ENCODE data around the gene CREB5. TPM values are rescaled to one million over a fixed set of nuclear protein-coding genes. Genes with fewer than 3 reads are reported as not detected.

CREB5 gene
- total and polyA plus RNA-seq, 2 of the 8 experiments (the other 6 are each of a cell fraction or from before 2014, with no cell fraction given) = 2.4 to 2.7 TPM

DNA sequence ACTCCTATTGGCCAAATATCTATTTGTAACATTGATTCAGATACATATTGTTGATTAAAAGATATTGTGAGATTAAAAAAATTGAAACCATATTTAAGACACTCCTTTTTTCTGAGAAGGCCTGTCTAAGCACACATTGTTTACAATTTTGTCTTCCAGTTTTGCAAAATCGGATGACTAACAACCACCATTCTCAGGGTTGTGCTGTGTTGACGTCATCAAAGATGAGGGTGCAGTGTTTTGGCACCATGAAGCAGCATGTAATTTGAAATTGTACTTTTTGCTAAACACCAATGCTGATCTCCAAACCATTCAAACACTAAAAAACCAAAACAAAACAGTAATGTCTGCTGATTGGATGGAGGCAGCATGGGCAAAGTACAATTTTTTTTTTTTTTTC lies 7.4 kb downstream of the CREB5 start:
- H2AK5ac ChIP-seq (ENCODE audit: low read depth, low read length) = no peak overlapping the region
- no peak overlapping the region for H2AFZ ChIP-seq (ENCODE audit: low read length)
- H3K56ac ChIP-seq (replicated peaks; ENCODE audit: insufficient read length, low read depth, low read length) = no peak overlapping the region
- no peak overlapping the region for H2BK20ac ChIP-seq (ENCODE audit: low read length)
- no peak for TF ChIP-seq JUND (IDR thresholded peaks at IDR 0.05; ENCODE audit: low read length)
- TF ChIP-seq SP2 (IDR thresholded peaks at IDR 0.05; ENCODE audit: low read length) = no peak
- no peak for TF ChIP-seq TAF1 (IDR thresholded peaks at IDR 0.05; ENCODE audit: low read depth, low read length)
- TF ChIP-seq, protein P1, sequence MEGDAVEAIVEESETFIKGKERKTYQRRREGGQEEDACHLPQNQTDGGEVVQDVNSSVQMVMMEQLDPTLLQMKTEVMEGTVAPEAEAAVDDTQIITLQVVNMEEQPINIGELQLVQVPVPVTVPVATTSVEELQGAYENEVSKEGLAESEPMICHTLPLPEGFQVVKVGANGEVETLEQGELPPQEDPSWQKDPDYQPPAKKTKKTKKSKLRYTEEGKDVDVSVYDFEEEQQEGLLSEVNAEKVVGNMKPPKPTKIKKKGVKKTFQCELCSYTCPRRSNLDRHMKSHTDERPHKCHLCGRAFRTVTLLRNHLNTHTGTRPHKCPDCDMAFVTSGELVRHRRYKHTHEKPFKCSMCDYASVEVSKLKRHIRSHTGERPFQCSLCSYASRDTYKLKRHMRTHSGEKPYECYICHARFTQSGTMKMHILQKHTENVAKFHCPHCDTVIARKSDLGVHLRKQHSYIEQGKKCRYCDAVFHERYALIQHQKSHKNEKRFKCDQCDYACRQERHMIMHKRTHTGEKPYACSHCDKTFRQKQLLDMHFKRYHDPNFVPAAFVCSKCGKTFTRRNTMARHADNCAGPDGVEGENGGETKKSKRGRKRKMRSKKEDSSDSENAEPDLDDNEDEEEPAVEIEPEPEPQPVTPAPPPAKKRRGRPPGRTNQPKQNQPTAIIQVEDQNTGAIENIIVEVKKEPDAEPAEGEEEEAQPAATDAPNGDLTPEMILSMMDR (IDR thresholded peaks at IDR 0.05; ENCODE audit: control extremely low read depth in 1 of 3, insufficient read depth in 1 of 3, low read depth in 1 of 3, low read length in 3 of 3) = no peak
- no peak for TF ChIP-seq YY1 (IDR thresholded peaks at IDR 0.05; ENCODE audit: low read depth, low read length)
- TF ChIP-seq, protein P2, sequence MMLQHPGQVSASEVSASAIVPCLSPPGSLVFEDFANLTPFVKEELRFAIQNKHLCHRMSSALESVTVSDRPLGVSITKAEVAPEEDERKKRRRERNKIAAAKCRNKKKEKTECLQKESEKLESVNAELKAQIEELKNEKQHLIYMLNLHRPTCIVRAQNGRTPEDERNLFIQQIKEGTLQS (IDR thresholded peaks at IDR 0.05; ENCODE audit: insufficient read depth, low read depth, low read length) = no peak
- TF ChIP-seq HDAC2 (IDR thresholded peaks at IDR 0.05; ENCODE audit: borderline replicate concordance in 1 of 2, low read depth in 2 of 2, low read length in 2 of 2) = no peak
- TF ChIP-seq RXRA (IDR thresholded peaks at IDR 0.05; ENCODE audit: insufficient read depth, low read depth, low read length) = no peak
- no peak for TF ChIP-seq NANOG (IDR thresholded peaks at IDR 0.05; ENCODE audit: insufficient read depth, low read depth, low read length, poor library complexity, severe bottlenecking)
- no peak for TF ChIP-seq BCL11A (IDR thresholded peaks at IDR 0.05; ENCODE audit: low read depth in 2 of 2, low read length in 2 of 2)
- no peak for TF ChIP-seq TBP (IDR thresholded peaks at IDR 0.05; ENCODE audit: low read depth, low read length)
- no peak for TF ChIP-seq POU5F1 (IDR thresholded peaks at IDR 0.05; ENCODE audit: low read depth, low read length)
- H3K9me3 ChIP-seq (ENCODE audit: insufficient read depth in 2 of 2, low read depth in 1 of 2, low read length in 1 of 2) = no peaks in the 10 kb centered on the region
- no peak for FAIRE-seq
- no peaks in the 10 kb centered on the region for H3K79me2 ChIP-seq (ENCODE audit: control insufficient read depth in 1 of 2, insufficient read depth in 2 of 2, low read length in 2 of 2)
- no peaks in the 10 kb centered on the region for H3K36me3 ChIP-seq (ENCODE audit: control insufficient read depth in 2 of 4, insufficient read depth in 4 of 4, low read length in 3 of 4)
- no peak overlapping the region for H4K8ac ChIP-seq (ENCODE audit: extremely low read depth, insufficient read depth, low read length)
- no peak overlapping the region for H3K23ac ChIP-seq (ENCODE audit: insufficient read length)
- no peaks in the 10 kb centered on the region for H3K23me2 ChIP-seq (ENCODE audit: low read depth, low read length)
- 91% methylated on average over 2 of the region's 2 CpGs; no CpG with 5 or more reads in 1 of the 2 experiments for WGBS, 2 experiments (ENCODE audit: extremely low coverage in 1 of 2, insufficient coverage in 1 of 2, insufficient read length in 1 of 2, insufficient replicate concordance in 2 of 2, low coverage in 1 of 2, low lambda C conversion rate in 2 of 2, missing lambda C conversion rate in 1 of 2)
- H4K91ac ChIP-seq (replicated peaks; ENCODE audit: insufficient read length, low read length) = no peak overlapping the region
- H3K27ac ChIP-seq (ENCODE audit: low read depth, low read length) = no peak overlapping the region
- H3K4me1 ChIP-seq (replicated peaks in 1 of 4; ENCODE audit: control insufficient read depth in 3 of 4, insufficient read depth in 4 of 4, low read length in 3 of 4) = no peaks in the 10 kb centered on the region
- H4K20me1 ChIP-seq (replicated peaks in 1 of 2; ENCODE audit: control insufficient read depth in 1 of 2, insufficient read depth in 2 of 2, low read length in 2 of 2) = no peaks in the 10 kb centered on the region
- no peak overlapping the region for H2BK120ac ChIP-seq (replicated peaks; ENCODE audit: low read depth, low read length)
- no peak overlapping the region for H2BK5ac ChIP-seq (ENCODE audit: low read depth, low read length)
- DNase-seq (ENCODE audit: low read depth in 1 of 2, low spot score in 2 of 2) = no peak
- no peak overlapping the region for H3K9ac ChIP-seq (replicated peaks in 1 of 4; ENCODE audit: extremely low read depth in 1 of 4, low read depth in 3 of 4, low read length in 3 of 4)
- H3K14ac ChIP-seq (ENCODE audit: insufficient read length) = no peak overlapping the region
- H3K27me3 ChIP-seq (replicated peaks in 1 of 4; ENCODE audit: control insufficient read depth in 3 of 4, extremely low read depth in 1 of 4, insufficient read depth in 3 of 4, low read length in 3 of 4) = no peaks in the 10 kb centered on the region
- no peak overlapping the region for H3K4me3 ChIP-seq (ENCODE audit: extremely low read depth in 1 of 4, insufficient read depth in 2 of 4, low read depth in 3 of 4, low read length in 4 of 4)
- no peak overlapping the region for H3K4me2 ChIP-seq (ENCODE audit: insufficient read depth in 1 of 2, low read depth in 2 of 2, low read length in 2 of 2)
- H3K18ac ChIP-seq (ENCODE audit: extremely low read depth, low read length) = no peak overlapping the region
- ChIA-PET CTCF (ENCODE audit: partially characterized antibody) (no interaction called here), POLR2A (ENCODE audit: partially characterized antibody) (no interaction called here)
- H2BK12ac ChIP-seq (ENCODE audit: low read depth, low read length) = no peak overlapping the region
- H2BK15ac ChIP-seq (ENCODE audit: low read length) = no peak overlapping the region
- H3K4ac ChIP-seq (replicated peaks; ENCODE audit: insufficient read length, low read depth, low read length) = no peak overlapping the region
- H4K5ac ChIP-seq (ENCODE audit: insufficient read length, low read depth, low read length) = no peak overlapping the region
- H3K79me1 ChIP-seq (ENCODE audit: low read depth, low read length) = no peaks in the 10 kb centered on the region
